ENCODE measurements around the gene RPUSD3.

GRCh38 chr3:9852528-9852927 lies 8.7 kb upstream of the RPUSD3 start:
- TF ChIP-seq CTCF (IDR thresholded peaks at IDR 0.05 in 8 of 11, conservative IDR thresholded peaks at IDR 0.05 in 3 of 11) = no peak
- TF ChIP-seq POLR2A (IDR thresholded peaks at IDR 0.05) = no peak
- TF ChIP-seq POLR2AphosphoS5 (IDR thresholded peaks at IDR 0.05) = no peak

Measured in spleen (tissue), 7 donors.